Measurements from ENCODE around the gene CCDC50.
A peak's percentile ranks its signal among the peaks of the same experiment; 100 is the strongest.

The CCDC50 gene

DNA sequence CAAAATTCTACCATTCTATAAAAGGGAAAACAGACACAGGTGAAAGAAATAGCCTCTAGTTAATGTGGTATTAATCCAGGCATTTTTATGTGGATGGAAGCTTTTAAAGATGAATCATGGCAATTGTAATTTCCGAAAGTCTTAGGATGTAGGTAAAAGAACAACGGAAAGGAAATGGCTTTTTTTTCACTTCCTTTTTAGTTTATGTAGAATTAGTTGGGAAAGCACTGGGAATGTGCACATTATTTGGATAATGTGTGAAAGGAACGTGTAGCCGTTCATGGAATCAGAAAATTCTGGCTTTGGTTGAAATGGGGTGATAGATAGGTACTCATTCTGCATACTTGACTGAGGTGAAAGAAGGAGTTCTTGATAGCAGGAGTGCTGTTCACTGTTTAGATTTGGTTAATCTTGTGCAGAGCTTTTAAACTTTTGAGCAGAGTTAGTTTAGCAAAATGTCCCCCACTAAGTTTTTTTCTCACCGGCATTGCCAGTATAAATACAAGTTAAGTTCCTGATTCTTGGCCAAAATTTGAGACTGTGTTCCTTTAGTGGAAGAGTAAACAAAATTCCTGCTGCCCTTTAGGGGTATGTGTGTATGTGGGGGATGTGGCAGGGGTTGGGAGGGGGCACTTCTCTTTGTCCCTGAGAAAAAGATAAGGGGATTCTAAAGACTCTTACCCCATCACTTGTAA lies 21.3 kb downstream of the CCDC50 start:
- DNase-seq (ENCODE audit: low read depth): peak; percentile 31

DNA sequence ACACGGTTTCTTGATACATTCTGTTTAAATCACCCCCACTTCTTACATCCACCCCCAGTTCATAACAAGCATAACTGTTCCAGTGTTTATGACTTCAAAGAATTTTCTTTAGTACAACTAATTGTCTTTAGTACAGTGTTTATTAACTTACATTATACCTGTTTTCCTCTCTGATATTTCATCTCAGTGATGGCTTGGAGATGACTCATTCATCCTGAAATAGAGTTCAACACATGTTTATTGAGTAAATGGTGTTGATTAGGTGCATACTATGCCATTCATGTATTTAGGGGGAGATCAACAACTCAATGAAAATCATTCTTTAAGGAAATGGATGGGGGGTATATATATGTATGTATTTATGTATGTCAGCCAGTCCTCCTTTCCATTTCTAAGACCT lies 22.8 kb downstream of the CCDC50 start:
- DNase-seq (ENCODE audit: low read depth): no peak

DNA sequence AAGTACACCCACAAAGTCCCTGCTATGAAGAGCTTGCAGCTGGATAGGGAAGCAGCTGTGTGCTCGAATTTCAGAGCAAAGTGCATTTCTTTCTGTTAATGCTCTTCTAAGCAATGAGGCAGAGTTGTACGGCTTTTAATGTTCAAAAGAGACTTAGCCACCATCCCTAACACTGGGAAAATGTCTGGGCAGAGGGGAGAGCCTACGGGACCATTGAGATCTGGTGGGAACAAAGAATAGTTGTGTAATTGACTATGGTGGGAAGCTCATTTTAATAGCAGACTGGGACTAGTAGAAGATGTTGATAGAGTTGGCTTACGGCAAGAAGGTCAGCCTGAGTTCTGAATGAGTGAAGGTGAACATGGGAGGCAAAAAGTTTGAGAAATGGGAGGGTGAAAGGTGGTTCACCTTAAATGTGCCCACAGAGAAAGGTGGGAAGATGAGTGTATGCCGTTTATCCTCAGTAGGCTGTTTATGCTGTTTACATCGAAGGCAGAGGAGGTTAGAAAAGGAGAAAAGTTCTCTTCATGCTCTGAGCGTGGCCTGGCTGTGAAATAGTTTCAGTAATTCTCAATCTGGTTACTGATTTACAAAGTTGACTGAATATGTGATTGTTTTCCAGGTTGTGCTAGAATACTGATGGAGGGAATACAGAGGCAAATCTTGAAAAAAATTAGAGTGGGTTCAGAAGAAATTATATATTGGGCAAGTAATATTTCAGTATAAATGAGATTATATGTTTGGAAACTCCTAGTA lies 24.0 kb downstream of the CCDC50 start:
- no peak for DNase-seq (ENCODE audit: low read depth)

DNA sequence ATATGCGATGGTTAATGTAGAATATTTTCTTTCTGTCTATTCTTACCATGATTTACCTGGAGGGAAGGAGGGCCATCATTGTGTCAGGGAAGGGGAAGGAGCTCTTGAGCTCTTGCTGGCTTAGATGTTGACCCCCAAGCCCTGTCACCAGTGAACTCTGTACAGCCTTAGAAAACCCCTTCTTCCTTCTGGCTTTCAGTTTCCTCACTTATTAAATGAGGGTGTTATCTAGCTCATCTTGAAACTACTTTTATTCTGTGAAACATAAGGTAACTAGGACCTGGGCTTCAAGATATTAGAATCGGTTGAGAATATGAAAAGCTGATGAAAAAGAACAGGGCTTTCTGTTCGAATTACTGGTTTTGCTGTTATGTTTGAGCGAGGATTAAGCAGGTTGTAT lies 26.2 kb downstream of the CCDC50 start:
- DNase-seq (ENCODE audit: low read depth): no peak

DNA sequence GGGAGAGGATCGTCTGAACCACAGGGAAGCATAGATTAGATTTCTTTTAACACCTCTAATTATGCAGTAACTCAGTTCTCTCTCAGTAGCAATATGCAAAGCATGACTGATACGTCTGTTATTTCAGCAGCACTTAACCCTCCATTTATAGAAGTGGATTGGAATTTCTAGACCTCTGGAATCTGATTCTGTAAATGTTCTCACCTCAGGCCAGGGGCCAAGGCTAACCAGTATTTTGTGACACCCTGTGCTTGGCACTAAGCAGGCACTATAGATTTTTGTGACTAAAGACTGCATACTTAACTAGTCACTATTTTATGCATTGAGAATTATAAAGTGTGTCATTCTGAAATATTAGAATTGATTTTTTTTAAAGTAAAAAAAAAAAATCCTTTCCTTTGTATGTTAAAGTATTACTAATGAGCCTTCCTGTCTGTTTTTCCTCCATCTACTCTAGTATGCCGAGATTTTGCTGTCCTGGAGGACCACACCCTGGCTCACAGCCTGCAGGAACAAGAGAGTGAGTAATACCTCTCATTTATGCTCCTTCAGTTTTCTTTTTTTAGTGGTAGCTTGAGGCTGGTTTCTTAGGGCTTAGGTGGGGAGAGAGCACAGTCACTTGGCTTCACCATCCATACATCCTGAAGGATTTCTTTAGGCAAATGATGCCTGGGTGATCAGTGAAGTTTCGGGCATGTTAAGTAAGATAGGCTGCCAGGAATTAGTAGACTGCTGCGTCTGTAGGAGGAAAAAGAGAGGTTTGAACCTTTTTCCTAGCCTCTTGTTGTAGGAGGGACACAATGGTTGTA lies 27.6 kb downstream of the CCDC50 start:
- DNase-seq (ENCODE audit: low read depth): no peak

DNA sequence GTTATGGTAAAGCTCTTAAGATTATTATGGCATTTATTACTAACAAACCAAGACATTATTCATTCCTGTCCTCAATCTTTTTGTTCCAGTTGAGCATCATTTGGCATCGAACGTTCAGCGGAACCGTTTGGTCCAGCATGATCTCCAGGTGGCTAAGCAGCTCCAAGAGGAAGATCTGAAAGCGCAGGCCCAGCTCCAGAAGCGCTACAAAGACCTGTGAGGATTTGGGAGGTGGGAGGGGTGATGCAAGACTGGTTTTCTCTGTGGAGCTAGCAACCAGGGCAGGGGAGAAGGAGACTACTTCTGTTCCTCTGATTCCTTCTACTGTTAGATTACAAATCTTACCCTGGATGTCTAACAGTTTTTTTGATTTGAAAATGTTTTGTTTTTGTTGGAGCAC lies 28.7 kb downstream of the CCDC50 start:
- DNase-seq (ENCODE audit: low read depth): no peak

DNA sequence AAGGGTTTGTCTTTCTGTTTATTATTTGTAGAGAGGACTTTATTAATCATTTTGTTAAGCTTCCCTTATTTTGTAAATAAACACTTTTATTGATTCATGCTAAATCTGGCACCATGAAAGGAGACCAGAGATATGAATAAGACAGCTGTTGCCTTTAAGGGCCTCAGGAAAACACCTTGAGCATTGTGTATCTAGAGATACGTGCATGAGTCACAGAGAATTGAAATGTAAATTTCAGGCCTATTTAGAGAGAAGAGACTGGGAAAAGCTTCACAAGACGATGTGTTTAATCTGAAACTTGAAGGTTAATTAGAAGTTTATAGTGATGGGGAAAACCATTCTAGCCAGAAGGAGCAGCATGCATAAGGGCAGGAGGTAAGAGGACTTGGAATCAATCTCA lies 29.7 kb downstream of the CCDC50 start:
- no peak for DNase-seq (ENCODE audit: low read depth)

DNA sequence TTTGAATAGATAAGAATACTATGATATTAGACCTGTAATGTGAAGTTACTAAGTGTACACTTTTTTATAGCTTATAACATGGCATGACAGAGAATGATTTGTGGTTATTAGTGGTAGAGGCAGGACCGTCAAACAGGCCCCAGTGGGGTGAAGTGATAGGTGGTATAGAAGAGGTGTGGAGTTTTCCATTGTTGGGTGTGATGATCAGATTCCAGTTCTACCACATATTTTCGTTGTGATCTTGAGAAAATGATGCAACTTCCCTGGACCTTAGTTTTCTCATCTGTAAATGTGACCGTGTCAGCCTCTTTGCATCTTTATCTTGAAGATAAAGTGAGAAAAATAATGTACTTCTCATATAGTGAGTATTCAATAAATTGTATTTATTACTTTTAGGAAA lies 31.4 kb downstream of the CCDC50 start:
- DNase-seq (ENCODE audit: low read depth): no peak

DNA sequence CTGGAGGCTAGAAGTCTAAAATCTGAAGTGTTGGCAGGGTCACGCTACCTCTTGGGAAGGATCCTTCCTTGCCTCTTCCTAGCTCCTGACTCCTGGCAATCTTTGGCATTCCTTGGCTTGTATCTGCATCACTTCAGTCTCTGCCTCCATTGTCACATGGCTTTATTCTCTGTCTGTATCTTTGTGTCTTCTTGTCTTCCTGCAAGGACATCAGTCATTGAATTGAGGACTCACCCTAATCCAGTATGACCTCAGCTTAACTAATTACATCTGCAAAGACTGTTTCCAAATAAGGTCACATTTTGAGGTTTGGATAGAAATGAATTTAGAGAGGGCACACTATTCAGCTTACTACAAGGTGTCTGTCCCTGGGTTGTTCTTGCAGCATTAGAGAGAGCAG lies 32.3 kb downstream of the CCDC50 start:
- DNase-seq (ENCODE audit: low read depth): no peak

DNA sequence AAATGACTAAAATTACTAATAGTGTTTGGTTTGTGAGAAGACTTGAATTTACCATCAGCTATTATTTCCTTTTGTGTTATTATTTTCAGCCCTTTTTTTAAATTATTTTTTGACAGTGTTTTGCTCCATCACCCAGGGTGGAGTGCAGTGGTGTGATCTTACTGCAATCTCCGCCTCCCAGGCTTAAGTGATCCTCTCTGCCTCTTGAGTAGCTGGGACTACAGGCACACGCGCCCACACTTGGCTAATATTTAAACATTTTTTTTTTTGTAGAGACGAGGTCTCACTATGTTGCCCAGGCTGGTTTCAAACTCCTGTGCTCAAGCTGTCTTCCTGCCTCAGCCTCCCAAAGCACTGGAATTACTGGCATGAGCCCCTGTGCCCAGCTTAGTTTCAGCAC lies 32.8 kb downstream of the CCDC50 start:
- no peak for DNase-seq (ENCODE audit: low read depth)

DNA sequence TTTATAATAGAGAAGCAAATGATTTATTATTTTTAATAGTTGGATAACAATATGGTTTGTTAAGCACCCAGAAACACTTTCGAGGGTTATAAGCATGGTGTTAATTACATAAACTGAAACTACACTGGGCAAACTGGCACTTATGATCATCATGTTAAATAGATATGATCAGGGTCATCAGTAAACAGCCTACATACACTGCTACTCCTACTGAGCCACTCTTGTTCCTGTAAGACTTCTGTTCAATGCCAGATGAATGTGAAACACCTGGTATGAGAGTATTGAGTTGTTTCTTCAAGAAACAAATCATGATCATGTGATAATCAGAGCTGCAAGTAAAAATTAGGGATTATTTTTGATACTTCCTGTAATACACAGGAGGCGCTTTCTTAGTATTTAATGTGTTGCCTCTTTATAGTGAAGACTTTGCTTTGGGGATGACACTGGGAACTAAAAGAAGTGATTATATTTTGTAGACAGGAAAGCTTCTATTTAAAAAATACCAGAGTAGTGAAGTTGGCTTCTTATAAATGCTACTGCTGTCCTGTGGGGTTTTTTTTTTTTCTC lies 33.4 kb downstream of the CCDC50 start:
- no peak for DNase-seq (ENCODE audit: low read depth)

DNA sequence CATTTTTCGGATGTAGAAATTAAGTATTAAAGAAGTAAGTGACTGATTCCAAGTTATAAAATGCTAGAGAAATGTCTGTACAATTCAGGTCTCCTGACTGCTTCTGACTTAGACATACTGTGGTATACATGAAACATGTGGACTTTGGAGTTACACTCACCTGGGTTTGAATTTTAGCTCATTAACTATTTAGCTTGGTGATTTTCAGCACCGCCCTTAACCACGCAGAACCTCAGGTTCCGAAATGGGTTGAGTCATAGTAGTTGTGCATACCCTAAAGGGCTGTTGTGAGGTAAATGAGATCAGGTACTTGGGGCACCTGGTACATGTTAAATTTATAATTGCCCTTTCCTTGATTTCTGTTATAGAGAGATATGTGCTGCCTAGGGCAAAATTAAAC lies 34.0 kb downstream of the CCDC50 start:
- no peak for DNase-seq (ENCODE audit: low read depth)

DNA sequence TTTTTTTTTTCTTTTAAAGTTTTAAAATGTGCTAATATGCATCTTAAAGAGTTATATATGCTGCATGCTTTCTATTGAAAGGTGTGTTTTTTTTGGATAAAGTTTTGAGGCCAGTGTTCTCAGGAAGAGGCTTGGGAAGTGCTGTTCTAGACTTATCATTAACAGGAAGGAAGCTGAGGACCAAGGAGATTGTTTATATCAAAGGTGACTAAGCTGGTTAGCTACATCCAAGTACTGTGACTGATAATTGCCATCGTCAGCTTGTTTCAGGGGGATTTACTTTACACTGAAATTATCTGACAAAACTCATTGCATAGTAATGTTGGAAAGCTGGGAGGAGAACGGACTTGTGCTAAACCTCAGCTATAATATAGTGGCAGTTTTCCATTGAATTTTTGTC lies 37.5 kb downstream of the CCDC50 start:
- no peak for DNase-seq (ENCODE audit: low read depth)

DNA sequence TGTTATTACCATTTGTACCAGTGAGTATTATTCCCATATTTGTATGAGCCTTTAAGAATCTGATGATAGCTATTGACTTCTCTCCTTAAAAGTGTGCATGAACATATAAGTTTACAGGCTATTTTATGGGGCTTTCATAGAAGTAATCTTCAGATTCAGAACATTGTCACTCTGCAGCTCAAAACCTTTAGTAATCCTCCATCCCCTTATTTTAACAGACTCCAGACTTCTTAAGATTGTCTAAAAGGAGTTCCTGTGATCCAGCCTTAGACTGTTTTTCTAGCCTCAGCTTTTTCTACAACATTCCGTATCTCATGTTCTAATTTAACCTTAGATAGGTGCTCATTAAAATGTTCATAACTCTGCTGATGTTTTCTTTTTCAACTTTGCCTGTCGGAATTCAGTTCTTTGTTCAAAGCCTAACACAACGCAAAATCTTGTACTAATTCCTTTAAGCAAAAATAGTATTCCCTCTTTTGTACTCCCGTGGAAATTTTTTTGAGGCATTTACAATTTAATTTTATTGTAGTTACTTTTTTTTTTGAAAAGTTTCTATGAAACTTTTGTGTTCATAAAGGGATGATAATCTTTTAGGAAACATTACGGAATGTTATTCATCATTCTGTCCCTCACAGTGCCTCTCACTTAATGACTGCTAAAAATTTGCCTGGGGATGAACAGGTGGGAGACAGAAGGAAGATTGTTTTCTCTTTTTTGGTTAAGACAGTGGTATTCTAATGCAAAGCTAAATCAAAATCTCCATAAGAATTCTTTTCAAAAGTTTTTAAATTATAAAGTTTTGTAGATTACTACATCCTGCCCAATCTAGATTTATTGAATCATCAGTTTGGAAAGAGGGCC lies 39.8 kb downstream of the CCDC50 start:
- no peak for DNase-seq (ENCODE audit: low read depth)

DNA sequence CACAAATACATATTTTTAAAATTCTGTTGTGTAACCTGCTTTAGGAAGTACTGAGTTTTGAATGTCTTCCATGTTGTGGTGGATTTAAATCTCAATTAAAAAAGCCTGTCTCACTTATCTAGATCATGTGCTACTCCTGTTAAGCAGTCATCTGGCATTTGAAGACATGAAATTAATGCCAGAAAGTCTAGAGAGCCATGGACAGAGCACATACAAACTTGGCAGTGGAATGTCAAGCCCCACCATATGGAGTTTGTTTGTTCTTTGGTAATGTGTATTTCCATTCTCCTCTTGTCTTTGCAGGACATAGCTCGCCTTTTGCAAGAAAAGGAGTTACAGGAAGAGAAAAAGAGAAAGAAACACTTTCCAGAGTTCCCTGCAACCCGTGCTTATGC lies 40.4 kb downstream of the CCDC50 start:
- DNase-seq (ENCODE audit: low read depth): peak; percentile 95

DNA sequence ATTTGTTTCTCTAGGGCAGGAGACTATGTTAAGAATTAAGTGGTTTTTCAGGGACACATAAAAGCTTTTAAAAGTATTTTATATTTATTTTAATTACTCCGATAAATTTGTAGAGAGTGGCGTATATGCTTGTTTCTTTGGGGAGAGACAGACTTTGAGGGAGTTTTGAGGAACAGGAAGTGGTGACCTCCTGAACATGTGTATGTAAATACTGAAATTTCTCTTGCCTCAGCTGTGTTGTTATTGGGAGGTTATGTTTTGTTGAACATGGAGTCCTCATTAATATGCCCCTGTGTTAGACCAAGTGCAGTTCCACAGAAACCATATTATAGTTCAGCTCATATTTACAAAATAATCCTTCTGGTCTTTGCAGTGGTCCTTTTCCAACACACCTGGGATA lies 42.9 kb downstream of the CCDC50 start:
- DNase-seq (ENCODE audit: low read depth): no peak

DNA sequence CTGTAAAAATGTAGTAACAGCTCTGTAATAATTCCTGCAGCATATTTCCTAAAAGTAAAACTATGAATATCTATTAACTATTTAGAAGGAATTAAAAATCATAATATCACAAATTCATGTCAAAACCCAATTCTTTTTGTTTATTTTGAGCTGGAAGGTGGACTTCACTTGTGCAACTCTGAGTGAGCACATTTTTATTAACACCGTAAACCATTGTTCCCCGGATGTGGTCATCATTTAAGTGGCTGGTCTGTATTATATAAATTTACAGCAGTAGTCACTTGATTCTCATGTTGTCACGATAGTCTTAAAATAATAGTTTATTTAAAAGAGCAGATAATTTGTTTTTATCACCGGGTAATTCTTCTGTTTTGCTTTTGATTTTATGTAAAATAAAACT lies 44.1 kb downstream of the CCDC50 start:
- DNase-seq (ENCODE audit: low read depth): peak; percentile 18

DNA sequence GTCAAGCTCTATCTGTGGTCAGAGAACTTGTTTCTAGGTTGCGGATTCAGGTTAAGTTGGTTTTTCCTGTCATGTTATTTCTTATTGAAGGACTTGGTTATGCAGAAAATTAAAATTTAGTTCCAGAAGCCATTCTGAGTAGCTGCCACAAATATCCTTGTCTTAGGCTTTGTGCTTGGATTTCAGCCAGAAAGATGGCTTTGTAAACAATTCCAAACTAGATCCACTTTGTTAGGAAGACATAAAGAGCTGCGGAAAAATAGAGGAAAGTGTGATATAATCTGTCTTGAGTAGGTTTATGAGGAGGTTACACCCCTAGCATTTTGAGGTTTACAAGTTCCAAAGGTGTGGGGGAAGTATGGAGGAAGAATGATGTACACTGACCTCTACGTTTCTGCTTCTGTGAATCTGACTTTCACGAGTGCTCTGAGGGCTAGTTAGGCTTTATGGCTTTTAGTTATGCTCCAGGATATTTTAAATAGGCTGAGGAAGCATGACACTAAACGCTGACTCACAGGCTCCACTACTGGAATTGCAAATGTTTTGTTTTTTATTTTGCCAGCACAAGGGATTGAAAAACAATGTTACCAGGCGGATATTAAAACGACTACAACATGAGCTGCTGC lies 47.4 kb downstream of the CCDC50 start:
- DNase-seq (ENCODE audit: low read depth): peak; percentile 78

DNA sequence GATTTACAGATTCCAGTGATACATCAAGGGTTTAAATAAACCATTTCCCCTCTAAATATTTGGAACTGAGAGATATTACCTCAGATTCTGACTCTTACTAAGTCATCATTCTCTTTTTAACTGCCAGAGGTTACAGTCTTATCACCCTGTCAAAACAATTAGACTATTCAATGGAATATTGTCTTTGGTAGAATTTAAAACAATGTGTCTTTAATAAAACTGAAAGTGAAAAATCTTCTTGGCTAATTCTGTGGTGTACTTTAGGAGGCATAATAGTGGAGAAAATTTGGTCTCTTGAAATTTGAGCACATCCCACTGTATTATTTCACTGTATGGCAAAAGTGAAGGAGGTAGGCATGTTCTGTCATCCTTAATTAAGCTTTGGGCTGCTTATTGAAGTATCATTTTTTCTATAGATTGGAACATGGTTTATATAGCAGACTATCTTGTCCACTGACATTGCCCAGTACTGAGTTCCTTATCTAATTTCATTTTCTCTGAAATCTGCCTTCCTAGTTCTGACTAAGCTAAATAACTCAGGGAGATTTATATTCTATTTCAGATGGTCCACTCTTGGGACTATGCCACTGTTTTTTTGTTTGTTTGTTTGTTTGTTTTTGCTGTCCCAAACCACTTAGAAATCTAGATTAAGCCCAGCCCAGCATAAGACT lies 49.1 kb downstream of the CCDC50 start:
- no peak for DNase-seq (ENCODE audit: low read depth)

DNA sequence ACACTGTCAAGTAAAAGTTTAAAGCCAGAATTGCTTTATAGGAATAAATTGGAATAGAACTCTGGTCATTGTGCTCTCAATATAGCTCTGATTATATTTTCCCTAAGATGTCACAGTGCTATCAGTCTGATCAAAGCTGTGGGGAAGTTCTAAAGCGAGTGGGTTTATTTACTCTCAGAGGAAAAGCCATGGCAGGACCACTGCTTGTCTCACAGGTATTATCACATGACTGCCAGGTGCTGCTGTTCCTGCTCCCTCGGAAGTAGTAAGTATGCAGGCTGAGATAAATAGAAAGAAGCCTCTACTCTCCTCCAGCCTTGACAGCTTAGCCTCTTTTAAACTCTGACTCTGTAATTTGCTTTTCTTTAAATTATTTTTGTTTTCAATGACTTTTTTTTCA lies 50.3 kb downstream of the CCDC50 start:
- no peak for DNase-seq (ENCODE audit: low read depth)

DNA sequence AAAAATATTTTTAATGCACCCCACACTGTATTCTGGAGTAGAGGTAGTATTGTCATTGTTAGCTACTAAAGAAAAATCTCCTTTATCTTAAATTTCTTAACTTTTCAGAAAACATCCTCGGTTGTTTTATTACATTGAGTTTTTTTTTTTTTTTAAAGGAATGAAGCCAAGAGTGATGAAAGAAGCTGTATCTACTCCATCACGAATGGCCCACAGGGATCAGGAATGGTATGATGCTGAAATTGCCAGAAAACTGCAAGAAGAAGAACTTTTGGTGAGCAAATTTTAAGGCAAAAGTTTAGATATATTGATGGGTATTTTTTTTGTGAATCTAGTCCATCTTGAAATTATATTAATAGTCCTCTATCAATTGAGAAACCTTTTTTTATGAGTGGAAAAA lies 50.8 kb downstream of the CCDC50 start:
- peak; percentile 22 for DNase-seq (ENCODE audit: low read depth)
